Measurements from ENCODE around the gene KCNJ12.
"Not testable (repeated sequence)": the region's sequence is repeated elsewhere in the genome, so short reads cannot be mapped to it uniquely, and the experiment has no call there.

DNA sequence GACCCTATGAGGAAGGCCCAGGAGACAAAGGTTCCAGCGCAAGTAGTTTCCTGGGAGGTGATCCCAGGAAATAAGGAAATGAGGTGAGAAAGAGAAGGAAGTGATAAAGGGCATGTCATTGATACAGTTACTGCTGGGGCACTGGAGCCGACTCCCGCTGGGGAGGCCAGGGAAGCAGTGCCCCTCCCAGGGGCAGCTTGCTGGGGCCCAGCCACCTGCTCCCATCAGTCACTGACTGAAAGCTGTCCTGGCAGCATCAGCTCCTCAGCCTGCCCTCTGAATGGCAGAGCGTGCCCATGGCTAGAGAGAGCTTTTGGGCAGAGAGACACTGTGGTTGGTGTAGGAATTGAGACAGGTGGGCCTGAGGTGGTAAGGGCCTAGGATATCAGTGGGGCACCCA lies 33.2 kb downstream of the KCNJ12 start:
- TF ChIP-seq, protein P1, sequence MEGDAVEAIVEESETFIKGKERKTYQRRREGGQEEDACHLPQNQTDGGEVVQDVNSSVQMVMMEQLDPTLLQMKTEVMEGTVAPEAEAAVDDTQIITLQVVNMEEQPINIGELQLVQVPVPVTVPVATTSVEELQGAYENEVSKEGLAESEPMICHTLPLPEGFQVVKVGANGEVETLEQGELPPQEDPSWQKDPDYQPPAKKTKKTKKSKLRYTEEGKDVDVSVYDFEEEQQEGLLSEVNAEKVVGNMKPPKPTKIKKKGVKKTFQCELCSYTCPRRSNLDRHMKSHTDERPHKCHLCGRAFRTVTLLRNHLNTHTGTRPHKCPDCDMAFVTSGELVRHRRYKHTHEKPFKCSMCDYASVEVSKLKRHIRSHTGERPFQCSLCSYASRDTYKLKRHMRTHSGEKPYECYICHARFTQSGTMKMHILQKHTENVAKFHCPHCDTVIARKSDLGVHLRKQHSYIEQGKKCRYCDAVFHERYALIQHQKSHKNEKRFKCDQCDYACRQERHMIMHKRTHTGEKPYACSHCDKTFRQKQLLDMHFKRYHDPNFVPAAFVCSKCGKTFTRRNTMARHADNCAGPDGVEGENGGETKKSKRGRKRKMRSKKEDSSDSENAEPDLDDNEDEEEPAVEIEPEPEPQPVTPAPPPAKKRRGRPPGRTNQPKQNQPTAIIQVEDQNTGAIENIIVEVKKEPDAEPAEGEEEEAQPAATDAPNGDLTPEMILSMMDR (IDR thresholded peaks at IDR 0.05): not testable (repeated sequence)
- TF ChIP-seq POLR2A (IDR thresholded peaks at IDR 0.05): not testable (repeated sequence)
